HepG2 (cell line): ENCODE data around the gene POLA2. TPM values are rescaled to one million over a fixed set of nuclear protein-coding genes. Genes with fewer than 3 reads are reported as not detected.

Experiments used
- ADNP ChIP-seq: sonication (generic); formaldehyde crosslinking; IDR thresholded peaks from 2 replicates; pipeline ENCODE4 v1.4.0; 2020; ENCODE audit warnings: missing genetic modification reagents
- CEBPB ChIP-seq: IDR thresholded peaks from 2 replicates; pipeline ENCODE4 v1.6.1; 2011; ENCODE audit warnings: low read depth, low read length, improper control_type of control experiment, borderline replicate concordance
- EP300 ChIP-seq, 3 experiments: sonication (generic) in 1 of 3; formaldehyde crosslinking in 1 of 3; IDR thresholded peaks; 2 replicates each; pipeline versions ENCODE4 v1.5.1 to v1.6.1; 2011 to 2020; ENCODE audit warnings: low read depth in 2 of 3, low read length in 2 of 3, borderline replicate concordance in 1 of 3, improper control_type of control experiment in 1 of 3, mild to moderate bottlenecking in 1 of 3, missing genetic modification reagents in 1 of 3, moderate library complexity in 1 of 3
- FOXK2 ChIP-seq: fragments of 450-650 bp; IDR thresholded peaks from 2 replicates; pipeline ENCODE4 v1.6.1; 2016
- GABPA ChIP-seq, 2 experiments: IDR thresholded peaks; 2 replicates each; pipeline ENCODE4 v1.6.1; 2011 to 2016; ENCODE audit warnings: low read depth in 2 of 2, low read length in 1 of 2, missing biosample characterization in 1 of 2, missing genetic modification characterization in 1 of 2
- GMEB1 ChIP-seq: sonication (generic); formaldehyde crosslinking; IDR thresholded peaks from 2 replicates; pipeline ENCODE4 v1.5.1; 2020; ENCODE audit warnings: missing genetic modification reagents, mild to moderate bottlenecking, borderline replicate concordance
- ISL2 ChIP-seq: sonication (generic); formaldehyde crosslinking; IDR thresholded peaks from 2 replicates; pipeline ENCODE4 v1.5.0; 2020; ENCODE audit warnings: missing genetic modification reagents
- KLF13 ChIP-seq: sonication (generic); formaldehyde crosslinking; IDR thresholded peaks from 2 replicates; pipeline ENCODE4 v1.4.0; 2020; ENCODE audit warnings: mild to moderate bottlenecking, missing genetic modification reagents
- SIX1 ChIP-seq: sonication (generic); formaldehyde crosslinking; IDR thresholded peaks from 2 replicates; pipeline ENCODE4 v1.4.0; 2020; ENCODE audit warnings: missing genetic modification reagents, borderline replicate concordance
- ZFP91 ChIP-seq: sonication (generic); formaldehyde crosslinking; IDR thresholded peaks from 2 replicates; pipeline ENCODE4 v1.9.0; 2022; ENCODE audit warnings: missing genetic modification reagents, mild to moderate bottlenecking, borderline replicate concordance
- ZFY ChIP-seq: sonication (generic); formaldehyde crosslinking; IDR thresholded peaks from 2 replicates; pipeline ENCODE4 v1.4.0; 2020; ENCODE audit warnings: missing genetic modification reagents
- ZNF160 ChIP-seq: sonication (generic); formaldehyde crosslinking; IDR thresholded peaks from 2 replicates; pipeline ENCODE4 v1.8.0; 2022; ENCODE audit warnings: mild to moderate bottlenecking, inconsistent platforms, missing genetic modification reagents
- ZNF468 ChIP-seq: sonication (generic); formaldehyde crosslinking; IDR thresholded peaks from 2 replicates; pipeline ENCODE4 v1.8.0; 2022; ENCODE audit warnings: mild to moderate bottlenecking, moderate library complexity, missing genetic modification reagents
- ZNF547 ChIP-seq: sonication (generic); formaldehyde crosslinking; IDR thresholded peaks from 2 replicates; pipeline ENCODE4 v1.5.1; 2020; ENCODE audit warnings: mild to moderate bottlenecking, missing genetic modification reagents
- ZSCAN20 ChIP-seq: sonication (generic); formaldehyde crosslinking; IDR thresholded peaks from 2 replicates; pipeline ENCODE4 v1.4.0; 2020; ENCODE audit warnings: missing genetic modification reagents, mild to moderate bottlenecking, borderline replicate concordance
- ZZZ3 ChIP-seq: sonication (generic); formaldehyde crosslinking; IDR thresholded peaks from 2 replicates; pipeline ENCODE4 v1.4.0; 2020; ENCODE audit warnings: missing genetic modification reagents, mild to moderate bottlenecking, borderline replicate concordance
- polyA plus RNA-seq, 8 experiments: library from polyadenylated mRNA; depleted of rRNA in 3 of 8; stranded (reverse) in 7 of 8; unstranded in 1 of 8; fragments of >200 nt; fragmentation: Illumina TruSeq in 4 of 8; extraction: Trizol in 4 of 8; gene quantifications; 2 replicates each; pipeline versions ENCODE4 v1.2.1 to v1.2.3, GENCODE V29; 2011 to 2016; ENCODE audit warnings: low read depth in 4 of 8, missing spikeins in 1 of 8, mixed read lengths in 1 of 8; ENCODE audit not compliant: insufficient read depth in 1 of 8
- total RNA-seq, 5 experiments: library from RNA; depleted of rRNA; stranded (reverse); fragments of >200 nt; fragmentation: Illumina TruSeq; extraction: Trizol; gene quantifications; 2 replicates each; pipeline ENCODE4 v1.2.3, GENCODE V29; 2016; ENCODE audit warnings: low read depth in 1 of 5
- TF ChIP-seq, protein P1 (sequence below): sonication (generic); formaldehyde crosslinking; IDR thresholded peaks from 2 replicates; pipeline ENCODE4 v1.5.0; 2020; ENCODE audit warnings: mild to moderate bottlenecking, missing genetic modification reagents, borderline replicate concordance

Gene POLA2
- total and polyA plus RNA-seq, 2 of the 13 experiments (the other 11 are each of a cell fraction or from before 2014, with no cell fraction given): 9.7 to 15.6 TPM

DNA sequence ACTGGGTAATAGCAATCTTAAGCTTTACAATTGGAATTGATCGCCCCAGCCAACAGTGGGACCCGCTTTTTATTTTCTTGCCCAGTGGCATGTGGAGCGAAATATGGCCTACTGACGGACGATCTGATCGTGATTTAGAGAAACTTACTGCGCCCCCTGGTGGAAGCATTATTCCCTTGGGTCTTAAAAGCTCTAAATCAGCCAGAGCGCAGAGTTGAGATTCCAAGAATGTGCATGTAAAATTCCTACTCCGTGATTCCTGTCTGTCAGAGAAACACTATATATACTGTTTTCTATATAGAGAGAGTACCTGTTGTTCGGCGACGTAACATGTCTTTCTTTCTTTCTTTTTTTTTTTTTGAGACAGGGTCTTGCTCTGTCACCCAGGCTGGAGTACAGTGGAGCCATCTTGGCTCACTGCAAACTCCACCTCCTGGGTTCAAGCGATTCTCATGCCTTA lies 68.2 kb downstream of the POLA2 start (continued):
- TF ChIP-seq ADNP (CRISPR knock-in tag) (no peak), ISL2 (CRISPR knock-in tag) (no peak), ZNF160 (CRISPR knock-in tag) (no peak), EP300 (IDR thresholded peaks at IDR 0.05; ENCODE audit: low read depth in 2 of 2, low read length in 2 of 2) (no peak), EP300 (CRISPR knock-in tag; IDR thresholded peaks at IDR 0.05; ENCODE audit: borderline replicate concordance) (no peak), CEBPB (no peak), GMEB1 (CRISPR knock-in tag) (no peak), GABPA (IDR thresholded peaks at IDR 0.05; ENCODE audit: low read depth, low read length) (no peak), GABPA (CRISPR knock-in tag; IDR thresholded peaks at IDR 0.05; ENCODE audit: low read depth) (no peak), ZSCAN20 (no peak), FOXK2 (no peak), KLF13 (CRISPR knock-in tag) (no peak), ZNF468 (CRISPR knock-in tag) (no peak), SIX1 (no peak), ZNF547 (CRISPR knock-in tag) (no peak), ZZZ3 (CRISPR knock-in tag) (no peak), ZFP91 (CRISPR knock-in tag) (no peak), ZFY (CRISPR knock-in tag) (peak; percentile 58)
- TF ChIP-seq, protein P1, sequence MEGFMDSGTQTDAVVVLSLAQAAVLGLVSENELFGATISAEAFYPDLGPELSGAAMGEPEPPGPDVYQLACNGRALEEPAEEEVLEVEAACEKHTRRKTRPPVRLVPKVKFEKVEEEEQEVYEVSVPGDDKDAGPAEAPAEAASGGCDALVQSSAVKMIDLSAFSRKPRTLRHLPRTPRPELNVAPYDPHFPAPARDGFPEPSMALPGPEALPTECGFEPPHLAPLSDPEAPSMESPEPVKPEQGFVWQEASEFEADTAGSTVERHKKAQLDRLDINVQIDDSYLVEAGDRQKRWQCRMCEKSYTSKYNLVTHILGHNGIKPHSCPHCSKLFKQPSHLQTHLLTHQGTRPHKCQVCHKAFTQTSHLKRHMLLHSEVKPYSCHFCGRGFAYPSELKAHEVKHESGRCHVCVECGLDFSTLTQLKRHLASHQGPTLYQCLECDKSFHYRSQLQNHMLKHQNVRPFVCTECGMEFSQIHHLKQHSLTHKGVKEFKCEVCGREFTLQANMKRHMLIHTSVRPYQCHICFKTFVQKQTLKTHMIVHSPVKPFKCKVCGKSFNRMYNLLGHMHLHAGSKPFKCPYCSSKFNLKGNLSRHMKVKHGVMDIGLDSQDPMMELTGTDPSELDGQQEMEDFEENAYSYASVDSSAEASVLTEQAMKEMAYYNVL: 0 out of 2 replicates have a peak, but pooled peaks have one; percentile 24
- TF ChIP-seq, all 625 proteins: peak for 22
